Testis (tissue), 3 donors: ENCODE measurements around the gene KIF26A. TPM values are rescaled to one million over a fixed set of nuclear protein-coding genes. Genes with fewer than 3 reads are reported as not detected.

ENCODE experiments used
- DNase-seq: peaks from one replicate; pipeline ENCODE4 v3.0.0-alpha.2; 2019
- H3K27ac ChIP-seq, 2 donors: fragments of 200-600 bp; sonication (generic); one replicate each; pipeline ENCODE4 v1.5.1; 2019
- H3K27me3 ChIP-seq: fragments of 200-600 bp; sonication (generic); one replicate; pipeline ENCODE4 v1.5.1; 2019
- H3K36me3 ChIP-seq: fragments of 200-600 bp; sonication (generic); one replicate; pipeline ENCODE4 v1.5.1; 2017; ENCODE audit warnings: low read depth; ENCODE audit errors: missing control alignments
- H3K4me1 ChIP-seq: fragments of 200-600 bp; sonication (generic); one replicate; pipeline ENCODE4 v1.5.1; 2019
- H3K4me3 ChIP-seq, 2 donors: fragments of 200-600 bp; sonication (generic); one replicate each; pipeline ENCODE4 v1.5.1; 2017 to 2019
- H3K9me3 ChIP-seq: fragments of 200-600 bp; sonication (generic); one replicate; pipeline ENCODE4 v1.5.1; 2017
- POLR2A ChIP-seq: fragments of 450-650 bp; IDR thresholded peaks from one replicate; pipeline ENCODE4 v1.6.1; 2017; ENCODE audit warnings: antibody characterized with exemption, mild to moderate bottlenecking, moderate library complexity
- WGBS, 2 donors: methylation state at CpG; one replicate each; pipeline ENCODE4 v1.1.5; 2018; 5-methylcytosine and 5-hydroxymethylcytosine counted together
- intact Hi-C: fragments of 100-400 bp; cut with DNase I; formaldehyde crosslinking; loops from one replicate; pipeline ENCODE4 v1.15.1; 2023; ENCODE audit warnings: low total_unique reads
- polyA plus RNA-seq: library from polyadenylated mRNA; stranded (reverse); fragments of 350-450 nt; fragmentation: Illumina TruSeq; extraction: RNeasy Lipid Tissue Mini Kit (QIAGEN cat#74804); gene quantifications from one replicate; pipeline ENCODE4 v1.2.3, GENCODE V29; 2014; ENCODE audit warnings: low read depth, low replicate concordance; ENCODE audit not compliant: insufficient read depth
- total RNA-seq, 2 donors: library from RNA; depleted of rRNA; stranded (reverse); fragments of >200 nt; gene quantifications; one replicate each; pipeline ENCODE4 v1.2.3, GENCODE V29; 2016
- TF ChIP-seq, protein P1 (sequence below), 3 experiments: fragments of 450-650 bp in 2 of 3; fragments of 200-600 bp in 1 of 3; sonication (generic) in 1 of 3; IDR thresholded peaks; one replicate each; pipeline ENCODE4 v1.5.1; 2016 to 2019; ENCODE audit warnings: antibody characterized with exemption in 3 of 3, mild to moderate bottlenecking in 2 of 3, moderate library complexity in 1 of 3

Gene KIF26A
- total and polyA plus RNA-seq, 3 donors from 2014 or later = 5.6 to 21.2 (median 18.3) TPM

DNA sequence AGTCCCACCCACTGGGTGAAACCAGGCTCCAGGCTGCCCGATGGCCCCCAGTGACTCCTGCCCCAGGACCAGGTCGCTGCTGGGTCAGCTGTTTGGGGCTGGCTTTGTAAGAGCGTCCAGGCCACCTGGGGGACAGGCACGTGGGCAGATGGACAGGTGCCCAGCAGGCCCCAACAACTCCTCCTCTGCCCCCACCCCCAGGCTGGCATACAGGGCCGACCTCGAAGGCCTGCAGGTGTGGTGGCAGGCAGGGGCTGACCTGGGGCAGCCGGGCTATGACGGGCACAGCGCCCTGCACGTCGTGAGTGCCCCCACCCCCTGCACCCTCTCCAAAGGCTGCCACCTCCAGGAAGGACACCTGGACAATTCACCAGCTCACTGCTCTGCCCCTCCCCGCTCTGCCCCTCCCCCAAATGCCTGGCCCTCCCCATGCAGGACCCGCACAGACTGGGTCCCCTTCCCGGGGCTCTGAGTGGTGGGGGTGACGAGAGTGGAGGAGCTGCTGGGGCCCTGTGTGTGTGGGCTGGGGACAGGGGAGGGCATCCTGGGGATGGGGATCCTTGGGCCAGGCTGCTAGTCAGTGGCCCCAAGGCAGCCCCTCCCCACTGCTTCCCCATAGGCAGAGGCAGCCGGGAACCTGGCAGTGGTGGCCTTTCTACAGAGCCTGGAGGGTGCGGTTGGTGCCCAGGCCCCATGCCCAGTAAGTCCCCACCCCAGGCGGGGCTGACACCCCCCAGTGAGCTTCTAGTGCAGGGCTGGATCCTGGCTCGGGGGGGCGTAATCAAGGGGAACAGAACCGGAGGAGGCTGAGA, 26.9 kb upstream of the KIF26A start:
- TF ChIP-seq, protein P1, sequence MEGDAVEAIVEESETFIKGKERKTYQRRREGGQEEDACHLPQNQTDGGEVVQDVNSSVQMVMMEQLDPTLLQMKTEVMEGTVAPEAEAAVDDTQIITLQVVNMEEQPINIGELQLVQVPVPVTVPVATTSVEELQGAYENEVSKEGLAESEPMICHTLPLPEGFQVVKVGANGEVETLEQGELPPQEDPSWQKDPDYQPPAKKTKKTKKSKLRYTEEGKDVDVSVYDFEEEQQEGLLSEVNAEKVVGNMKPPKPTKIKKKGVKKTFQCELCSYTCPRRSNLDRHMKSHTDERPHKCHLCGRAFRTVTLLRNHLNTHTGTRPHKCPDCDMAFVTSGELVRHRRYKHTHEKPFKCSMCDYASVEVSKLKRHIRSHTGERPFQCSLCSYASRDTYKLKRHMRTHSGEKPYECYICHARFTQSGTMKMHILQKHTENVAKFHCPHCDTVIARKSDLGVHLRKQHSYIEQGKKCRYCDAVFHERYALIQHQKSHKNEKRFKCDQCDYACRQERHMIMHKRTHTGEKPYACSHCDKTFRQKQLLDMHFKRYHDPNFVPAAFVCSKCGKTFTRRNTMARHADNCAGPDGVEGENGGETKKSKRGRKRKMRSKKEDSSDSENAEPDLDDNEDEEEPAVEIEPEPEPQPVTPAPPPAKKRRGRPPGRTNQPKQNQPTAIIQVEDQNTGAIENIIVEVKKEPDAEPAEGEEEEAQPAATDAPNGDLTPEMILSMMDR (IDR thresholded peaks at IDR 0.05) = no peak
- no peak for TF ChIP-seq POLR2A
- 78 to 81% methylated on average over 6 to 21 of the region's 21 CpGs for WGBS, 2 donors
- DNase-seq = no peak

DNA sequence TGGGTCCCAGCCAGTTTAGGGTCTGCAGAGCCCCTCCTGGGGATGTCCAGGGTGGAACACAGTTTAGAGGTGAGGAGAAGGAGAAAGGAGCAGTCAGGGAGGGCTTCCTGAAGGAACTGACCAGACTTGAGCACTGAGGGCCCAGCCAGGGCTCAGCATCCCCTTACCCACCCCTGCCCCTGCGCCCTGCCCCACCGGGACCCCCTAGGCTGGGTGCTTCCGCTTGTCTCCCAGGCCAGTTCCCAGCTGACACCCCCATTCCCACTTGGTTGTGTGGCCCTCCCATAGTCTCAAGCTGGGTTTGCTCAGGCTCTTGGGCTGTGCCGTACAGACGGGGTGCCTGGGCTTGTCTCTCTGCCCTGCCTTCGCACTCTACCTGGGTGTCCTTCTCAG, 26.3 kb upstream of the KIF26A start:
- TF ChIP-seq POLR2A = no peak
- TF ChIP-seq, protein P1 (IDR thresholded peaks at IDR 0.05) = no peak
- no peaks in the 10 kb centered on the region for H3K36me3 ChIP-seq
- no peak overlapping the region for H3K27ac ChIP-seq
- peaks cover 3% of the 10 kb centered on the region for H3K4me1 ChIP-seq
- intact Hi-C loops = no loop called here
- H3K27me3 ChIP-seq = no peaks in the 10 kb centered on the region
- H3K9me3 ChIP-seq = no peaks in the 10 kb centered on the region
- 100% methylated on average over 5 of the region's 6 CpGs; no CpG with 5 or more reads in 1 of the 2 donors for WGBS, 2 donors
- DNase-seq = no peak
- H3K4me3 ChIP-seq = no peak overlapping the region

More for the DNA sequence above, 26.9 kb upstream of the KIF26A start:
- no peaks in the 10 kb centered on the region for H3K9me3 ChIP-seq
- H3K4me1 ChIP-seq = peaks cover 2% of the 10 kb centered on the region
- H3K36me3 ChIP-seq = no peaks in the 10 kb centered on the region
- intact Hi-C loops = no loop called here
- H3K4me3 ChIP-seq = no peak overlapping the region
- no peaks in the 10 kb centered on the region for H3K27me3 ChIP-seq
- H3K27ac ChIP-seq = no peak overlapping the region

DNA sequence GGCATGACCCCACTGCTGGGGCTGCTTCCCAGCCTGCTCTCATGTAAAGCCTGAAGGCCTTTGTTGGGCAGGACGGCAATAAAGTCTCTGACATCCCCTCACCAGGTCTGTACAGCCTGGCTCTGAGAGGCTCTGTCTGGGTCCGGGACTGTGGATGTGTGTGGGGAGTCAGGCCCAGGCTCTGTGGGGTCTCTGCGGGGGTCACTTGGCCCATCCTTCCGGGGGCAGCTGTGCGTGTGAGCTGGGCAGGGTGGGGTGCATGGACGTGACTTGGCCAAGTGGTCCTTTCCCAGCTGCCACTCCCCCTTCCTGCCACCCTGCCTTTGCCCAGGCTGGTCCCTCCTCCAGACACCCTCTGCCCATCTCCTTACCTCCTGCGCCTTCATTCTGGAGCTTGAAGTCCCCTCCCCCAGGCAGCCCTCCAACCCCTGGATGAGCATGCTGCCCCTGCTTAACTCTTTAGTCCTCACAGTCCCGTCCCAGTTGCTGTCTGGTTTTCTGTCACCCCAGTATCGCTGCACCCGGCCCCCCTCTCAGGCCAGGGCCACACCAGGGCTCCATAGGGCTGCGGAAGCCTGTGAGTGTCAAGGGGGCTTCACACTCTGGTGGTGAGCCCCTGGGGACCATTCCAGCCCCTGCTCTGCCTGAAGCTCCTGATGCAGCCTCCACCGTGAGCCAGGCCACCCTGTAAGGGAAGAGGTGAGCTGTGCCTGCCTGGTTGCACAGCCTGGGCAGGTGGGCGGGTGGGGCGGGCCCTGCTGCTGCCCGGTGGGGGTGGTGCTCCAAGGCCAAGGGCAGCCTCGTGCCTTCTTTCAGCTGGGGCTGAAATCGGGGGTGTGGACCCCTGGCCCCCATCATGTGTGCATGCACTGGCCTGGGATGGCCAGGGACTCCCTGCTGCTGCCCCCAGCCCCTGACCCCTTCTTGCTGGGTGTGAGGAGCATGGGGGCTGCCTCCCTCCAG, 25.5 kb upstream of the KIF26A start:
- no peaks in the 10 kb centered on the region for H3K27me3 ChIP-seq
- peaks cover 3% of the 10 kb centered on the region for H3K4me1 ChIP-seq
- H3K4me3 ChIP-seq = no peak overlapping the region
- no peak for DNase-seq
- no peaks in the 10 kb centered on the region for H3K36me3 ChIP-seq
- H3K27ac ChIP-seq = no peak overlapping the region
- intact Hi-C loops = no loop called here
- TF ChIP-seq POLR2A = no peak
- TF ChIP-seq, protein P1 (IDR thresholded peaks at IDR 0.05) = no peak
- WGBS, 2 donors = 75% methylated on average over 7 to 15 of the region's 17 CpGs
- H3K9me3 ChIP-seq = no peaks in the 10 kb centered on the region

DNA sequence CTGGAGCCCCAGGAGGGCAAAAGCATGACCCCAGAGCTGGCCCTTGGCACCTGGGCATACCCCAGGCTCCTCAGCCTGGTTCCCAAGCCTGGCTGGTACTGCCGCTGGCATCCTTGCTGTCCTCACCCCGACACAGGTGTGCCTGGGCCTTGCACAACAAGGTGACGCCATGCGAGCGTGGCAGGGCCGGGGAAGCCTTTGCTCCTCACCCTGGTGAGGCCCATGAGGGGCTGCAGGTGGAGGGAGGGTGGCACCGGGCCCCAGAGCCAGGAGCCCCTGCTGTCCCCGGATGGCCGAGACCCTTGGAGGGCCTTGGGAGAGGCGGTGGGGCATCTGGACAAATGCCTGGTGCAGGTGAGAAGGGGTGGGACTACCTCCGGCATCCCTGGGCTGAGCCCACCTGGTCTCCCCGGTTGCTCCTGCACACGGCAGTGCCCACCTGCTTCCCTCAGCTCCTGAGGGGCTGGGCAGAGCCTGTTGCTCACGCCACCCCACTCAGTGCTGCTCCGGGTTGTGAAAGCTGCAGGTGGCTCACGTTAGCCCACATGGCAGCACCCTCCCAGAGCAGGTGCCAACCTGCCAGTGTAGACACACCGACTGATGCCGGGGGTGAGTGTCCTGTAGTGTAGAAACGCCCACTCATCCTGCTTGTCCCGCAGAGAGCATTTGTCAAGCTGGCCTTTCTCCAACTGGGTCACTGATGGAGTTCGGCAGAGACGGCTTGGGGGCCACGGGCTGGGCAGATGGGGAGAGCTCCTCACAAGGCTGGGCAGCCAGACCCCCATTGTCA, 24.6 kb upstream of the KIF26A start:
- H3K4me1 ChIP-seq = peaks cover 3% of the 10 kb centered on the region
- 69 to 94% methylated on average over 7 to 22 of the region's 23 CpGs for WGBS, 2 donors
- no peak overlapping the region for H3K27ac ChIP-seq
- intact Hi-C loops = no loop called here
- no peaks in the 10 kb centered on the region for H3K9me3 ChIP-seq
- H3K36me3 ChIP-seq = no peaks in the 10 kb centered on the region
- TF ChIP-seq, protein P1 (IDR thresholded peaks at IDR 0.05) = no peak
- TF ChIP-seq POLR2A = no peak
- H3K27me3 ChIP-seq = no peaks in the 10 kb centered on the region
- DNase-seq = no peak
- H3K4me3 ChIP-seq = no peak overlapping the region
